Stimulated activated CD8-positive, alpha-beta memory T cell treated with anti-CD3 and anti-CD28 coated beads, Interleukin-2, amount 100 ng/mL, for 48 hours (primary cell): ENCODE results near the gene CTBP2.
"Not testable (repeated sequence)": the region's sequence is repeated elsewhere in the genome, so short reads cannot be mapped to it uniquely, and the experiment has no call there.

Source experiments
- DNase-seq, 2 donors: peaks; one replicate each; pipeline ENCODE4 v3.0.0-alpha.2; 2020; ENCODE audit warnings: low read depth in 2 of 2

The CTBP2 gene

DNA sequence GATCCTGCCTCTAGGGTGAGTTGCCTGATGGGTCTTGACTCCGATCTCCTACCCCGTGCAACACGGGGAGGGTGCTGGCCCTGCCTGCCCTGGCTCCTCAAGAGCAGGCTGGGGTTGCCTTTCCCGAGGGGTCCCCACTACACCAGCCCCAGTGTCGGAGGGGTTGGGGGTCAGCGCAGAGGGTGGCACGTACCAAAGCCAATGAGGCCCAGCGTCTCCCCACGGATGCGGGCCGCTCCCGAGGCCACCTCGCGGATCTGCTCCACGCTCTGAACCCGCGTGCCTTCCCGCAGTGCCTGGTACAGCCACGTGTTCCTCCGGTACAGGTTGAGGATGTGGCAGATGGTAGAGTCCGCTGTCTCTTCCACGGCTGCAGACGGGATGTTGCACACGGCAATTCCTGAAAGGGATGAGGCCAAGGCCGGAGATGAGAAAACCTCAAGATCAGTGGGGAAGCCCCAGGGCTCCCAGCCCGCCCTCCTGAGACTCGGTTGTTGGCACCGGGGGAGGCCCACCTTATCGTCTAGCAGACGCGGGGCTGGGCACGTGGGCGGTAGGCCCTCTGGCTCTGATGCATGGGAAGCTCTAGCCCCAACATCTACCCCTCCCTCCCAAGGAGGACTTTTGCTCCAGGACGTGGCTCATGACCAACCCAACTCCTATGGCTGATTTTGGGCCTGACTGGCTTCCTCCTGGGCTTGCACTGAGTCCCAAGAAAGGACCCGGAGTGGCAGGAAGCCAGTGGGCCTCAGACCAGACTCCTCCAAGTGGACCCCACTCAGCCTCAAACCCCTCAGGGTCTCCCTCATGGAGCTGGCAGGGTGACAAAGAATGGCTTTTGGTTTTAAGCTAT is 162.4 kb downstream of the CTBP2 start:
- no peak for DNase-seq

DNA sequence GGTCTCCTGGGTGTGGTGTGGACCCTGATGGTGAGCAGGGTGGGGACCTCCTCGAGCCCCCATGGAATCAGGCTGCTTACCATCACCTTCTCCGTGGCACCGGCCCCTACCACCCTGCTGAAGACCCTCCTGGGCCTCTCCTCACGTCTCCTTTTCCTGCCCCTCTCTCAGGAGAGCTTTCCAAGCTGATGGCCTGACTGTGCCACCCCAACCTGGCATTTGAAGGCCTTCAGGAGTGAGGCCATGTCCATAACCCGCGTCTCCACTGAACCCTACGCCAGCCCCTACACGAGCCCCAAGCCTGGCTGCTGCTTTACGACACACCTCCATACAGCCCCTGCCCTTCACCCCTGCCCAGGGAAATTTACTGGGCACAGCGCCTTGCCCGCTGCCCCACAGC is 163.1 kb downstream of the CTBP2 start:
- no peak for DNase-seq

DNA sequence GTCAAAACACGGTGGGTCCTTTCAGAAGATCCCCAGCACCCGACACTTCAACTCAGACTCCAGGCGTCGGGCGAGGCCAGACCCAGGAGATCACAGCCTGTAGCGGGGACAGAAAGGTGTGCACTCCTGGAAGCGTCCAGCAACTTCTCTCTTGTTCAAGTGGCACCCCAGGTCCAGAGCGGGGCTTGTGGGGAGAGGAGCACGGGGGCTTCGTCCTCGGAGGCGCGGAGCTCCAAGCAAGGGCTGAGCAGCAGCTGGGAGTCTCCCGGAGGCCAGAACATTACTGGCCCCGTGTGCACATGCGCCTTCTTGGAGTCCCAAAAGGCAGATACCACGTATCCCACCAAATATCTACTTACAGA is 163.5 kb downstream of the CTBP2 start:
- no peak for DNase-seq

DNA sequence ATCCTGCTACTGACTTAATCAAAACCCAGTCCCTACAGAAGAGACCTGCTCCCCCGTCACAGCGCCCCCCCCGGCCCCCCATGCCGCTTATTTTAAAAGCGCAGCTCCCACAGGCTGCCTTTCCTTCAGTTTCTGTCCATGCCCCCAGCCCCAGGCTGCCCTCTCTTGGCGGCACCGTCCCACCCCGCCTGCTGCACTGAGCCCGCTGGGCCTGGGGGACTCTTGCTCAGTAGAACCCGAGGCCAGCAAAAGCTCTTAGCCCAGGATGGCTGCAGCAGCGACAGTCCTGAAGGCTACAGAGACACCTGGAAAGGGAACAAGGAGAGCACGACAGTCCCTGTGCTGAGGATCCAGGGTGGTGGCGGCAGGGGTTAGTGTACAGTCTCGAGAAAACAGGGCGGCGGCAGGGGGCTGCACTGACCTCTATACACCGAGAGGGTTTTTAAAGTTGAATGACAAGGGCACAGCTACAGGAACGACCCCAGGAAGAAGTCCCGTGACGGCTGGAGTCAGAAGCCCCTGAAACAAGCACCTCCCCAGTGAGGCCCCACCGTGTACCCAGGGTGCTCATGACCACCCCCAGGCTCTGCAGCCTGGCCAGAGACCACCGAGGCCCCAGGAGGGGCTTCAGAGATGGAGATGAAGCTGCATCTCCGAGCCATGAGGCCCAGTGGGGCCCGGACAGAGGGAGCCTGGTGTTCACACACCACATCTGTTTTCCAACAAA is 164.1 kb downstream of the CTBP2 start:
- DNase-seq = no peak

DNA sequence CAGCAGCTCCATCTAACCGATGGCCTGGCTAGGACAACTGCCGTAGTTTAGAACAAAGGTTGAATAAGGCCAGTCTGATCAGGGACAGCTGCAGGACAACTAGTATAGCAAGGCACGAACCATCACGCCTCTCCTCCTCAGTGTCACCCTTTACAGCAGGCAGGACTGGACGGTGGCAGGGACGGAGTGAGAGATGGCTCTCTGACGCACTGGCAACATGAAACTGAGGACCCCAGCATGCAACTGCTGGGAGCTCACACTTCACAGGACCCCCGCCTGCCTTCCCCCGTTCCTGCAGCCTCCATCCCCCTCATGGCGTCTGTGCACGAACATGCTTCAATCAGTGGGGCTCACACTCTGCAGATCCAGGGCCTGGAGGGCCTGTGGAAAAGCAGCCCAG is 164.8 kb downstream of the CTBP2 start:
- DNase-seq = no peak

DNA sequence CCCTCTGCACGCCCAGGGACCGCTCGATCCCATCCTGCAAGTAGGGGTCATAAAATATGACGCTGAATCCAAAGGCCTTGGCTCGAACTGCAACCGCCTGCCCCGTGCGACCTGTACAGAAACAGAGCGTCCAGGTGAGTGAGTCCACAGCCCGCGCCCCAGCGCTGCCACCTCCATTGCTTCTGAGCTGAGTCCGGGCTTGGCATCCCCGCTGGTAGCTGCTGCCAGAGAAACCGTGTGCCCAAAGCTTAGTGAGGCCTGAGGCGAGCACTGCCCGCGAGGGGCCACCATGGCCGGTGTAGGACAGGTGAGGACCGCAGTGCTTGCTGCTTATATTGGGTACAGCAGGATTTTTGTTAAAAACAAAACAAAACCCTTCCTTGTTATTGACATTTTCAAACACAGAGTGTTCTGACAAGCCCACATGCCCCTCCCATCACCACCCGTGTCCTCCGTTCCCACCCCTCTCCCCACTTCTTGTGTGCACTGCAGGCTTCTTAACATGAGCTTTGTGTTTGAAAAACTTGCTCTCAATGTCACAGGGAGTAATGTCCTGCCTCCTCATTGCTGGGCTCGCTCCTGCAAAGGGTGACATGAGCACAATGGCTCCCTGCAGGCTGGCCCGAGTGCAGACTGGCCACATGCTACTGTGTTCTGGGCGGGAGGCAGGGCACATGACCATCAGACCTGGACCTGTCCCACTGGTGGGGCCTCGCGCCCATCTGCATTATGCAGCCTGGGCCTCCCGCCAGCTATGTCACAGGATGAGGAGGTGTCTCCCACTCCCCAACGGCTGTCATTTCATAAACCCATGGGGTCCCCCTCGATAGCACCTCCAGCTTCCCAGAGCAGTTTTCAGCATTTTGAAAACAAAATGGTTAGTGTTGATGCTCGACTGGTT is 165.5 kb downstream of the CTBP2 start:
- no peak for DNase-seq

DNA sequence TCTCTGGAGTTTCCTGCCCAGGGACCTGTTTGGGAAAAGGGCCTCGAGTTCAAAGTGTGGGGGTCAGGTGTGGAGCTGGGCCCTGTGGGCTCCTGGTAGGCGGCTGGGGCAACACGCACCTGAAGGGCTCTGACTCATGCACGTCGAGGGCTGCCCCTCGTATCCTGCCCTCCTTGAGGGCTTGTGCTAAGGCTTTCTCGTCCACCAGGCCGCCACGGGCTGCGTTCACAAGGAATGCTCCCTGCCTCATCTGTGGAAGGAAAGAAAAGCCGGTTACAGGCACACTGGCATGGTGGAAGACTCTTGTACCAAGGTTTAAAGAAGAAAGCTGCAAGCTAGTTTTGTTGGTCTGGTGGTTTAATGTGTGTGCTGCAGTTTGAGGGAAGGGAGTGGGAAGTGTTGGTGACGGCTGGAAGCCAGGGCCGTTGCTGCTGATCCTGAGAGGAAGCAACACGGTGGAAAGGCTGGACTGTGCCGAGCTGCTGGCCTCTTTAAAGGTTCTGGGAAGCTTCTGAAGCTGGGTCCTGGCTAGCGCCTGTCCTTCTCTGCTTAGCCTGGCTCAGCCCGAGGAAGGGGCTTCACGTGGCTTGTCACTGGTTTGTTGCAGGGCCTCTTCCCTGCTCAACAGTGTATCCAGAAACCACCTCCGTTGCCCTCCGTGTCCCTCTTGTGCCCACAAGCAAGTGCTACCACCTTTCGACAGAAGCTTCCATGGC is 166.5 kb downstream of the CTBP2 start:
- DNase-seq = no peak

DNA sequence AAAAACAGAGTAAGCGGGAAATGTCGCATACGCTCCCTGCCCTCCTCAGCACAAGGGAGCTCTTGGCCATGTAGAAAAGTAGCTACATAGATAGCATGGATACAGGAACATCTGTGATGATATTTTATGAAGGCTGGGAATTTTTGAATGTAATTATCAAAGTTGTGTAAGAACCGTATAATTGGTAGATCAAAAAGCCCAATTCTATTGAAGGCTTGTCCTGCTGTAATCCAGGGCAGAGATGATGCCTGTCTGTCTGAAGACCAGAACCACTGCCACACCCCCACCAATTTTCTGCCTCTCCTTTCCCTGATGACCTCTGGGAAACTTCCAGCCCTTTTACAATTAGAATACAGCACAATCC is 167.0 kb downstream of the CTBP2 start:
- no peak for DNase-seq

DNA sequence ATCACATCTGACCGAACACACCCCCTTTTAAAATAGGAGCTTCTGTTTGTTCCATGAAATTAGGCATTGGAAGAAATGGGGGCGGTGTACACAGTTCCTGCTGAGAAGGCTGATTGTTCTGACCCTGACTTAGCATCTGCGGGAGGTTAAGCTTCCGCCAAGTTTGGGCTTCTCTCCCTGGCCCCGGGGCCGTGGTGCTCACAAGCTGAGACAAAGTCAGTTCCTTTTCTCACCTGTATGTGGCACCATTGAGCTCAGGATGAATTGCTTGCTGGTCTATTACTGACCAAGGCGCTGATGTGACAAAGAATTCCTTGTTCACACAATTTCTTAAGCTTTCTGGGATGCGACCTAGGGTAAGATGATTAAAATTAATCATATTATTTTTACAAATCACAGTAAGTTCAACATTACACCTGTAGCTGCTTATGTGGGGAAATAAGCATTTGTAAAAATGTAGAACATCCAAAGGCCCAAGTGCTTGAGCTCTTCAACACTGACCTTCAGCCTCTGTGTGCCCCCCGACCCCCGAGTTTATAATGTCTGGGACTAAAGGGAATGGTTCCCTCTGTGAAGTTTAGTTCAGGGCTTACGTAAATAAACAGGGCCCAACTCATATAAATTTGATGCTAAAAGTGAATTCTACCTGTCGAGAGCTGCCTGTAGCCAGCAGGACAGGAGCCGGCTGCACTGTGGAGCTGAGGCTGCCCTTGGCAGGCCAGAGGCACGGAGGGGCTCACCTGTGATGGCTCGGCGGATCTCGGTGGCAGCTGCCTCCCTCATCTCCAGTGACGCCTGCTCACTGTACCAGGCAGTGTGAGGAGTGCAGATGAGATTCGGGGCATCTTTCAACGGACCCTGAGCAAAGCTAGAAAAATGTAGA is 167.7 kb downstream of the CTBP2 start:
- no peak for DNase-seq

DNA sequence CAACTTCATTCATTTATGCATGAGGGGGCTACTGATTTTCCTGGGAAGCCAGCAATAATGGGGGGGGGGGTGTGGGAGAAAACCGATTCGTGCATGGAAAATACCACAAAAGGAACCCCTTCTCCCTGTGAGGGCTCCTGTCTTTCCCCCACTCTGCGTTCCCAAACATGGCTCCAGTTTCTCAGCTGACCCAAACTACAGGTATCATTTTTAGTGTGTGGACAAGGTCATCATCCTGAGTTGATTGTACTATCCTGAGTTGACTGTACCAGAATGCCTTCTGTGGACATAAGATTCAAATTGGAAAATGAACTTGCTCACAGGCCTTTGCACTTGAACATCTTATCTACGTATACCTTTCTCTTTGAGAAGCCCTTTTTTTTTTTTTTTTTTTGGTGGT is 168.5 kb downstream of the CTBP2 start:
- no peak for DNase-seq

DNA sequence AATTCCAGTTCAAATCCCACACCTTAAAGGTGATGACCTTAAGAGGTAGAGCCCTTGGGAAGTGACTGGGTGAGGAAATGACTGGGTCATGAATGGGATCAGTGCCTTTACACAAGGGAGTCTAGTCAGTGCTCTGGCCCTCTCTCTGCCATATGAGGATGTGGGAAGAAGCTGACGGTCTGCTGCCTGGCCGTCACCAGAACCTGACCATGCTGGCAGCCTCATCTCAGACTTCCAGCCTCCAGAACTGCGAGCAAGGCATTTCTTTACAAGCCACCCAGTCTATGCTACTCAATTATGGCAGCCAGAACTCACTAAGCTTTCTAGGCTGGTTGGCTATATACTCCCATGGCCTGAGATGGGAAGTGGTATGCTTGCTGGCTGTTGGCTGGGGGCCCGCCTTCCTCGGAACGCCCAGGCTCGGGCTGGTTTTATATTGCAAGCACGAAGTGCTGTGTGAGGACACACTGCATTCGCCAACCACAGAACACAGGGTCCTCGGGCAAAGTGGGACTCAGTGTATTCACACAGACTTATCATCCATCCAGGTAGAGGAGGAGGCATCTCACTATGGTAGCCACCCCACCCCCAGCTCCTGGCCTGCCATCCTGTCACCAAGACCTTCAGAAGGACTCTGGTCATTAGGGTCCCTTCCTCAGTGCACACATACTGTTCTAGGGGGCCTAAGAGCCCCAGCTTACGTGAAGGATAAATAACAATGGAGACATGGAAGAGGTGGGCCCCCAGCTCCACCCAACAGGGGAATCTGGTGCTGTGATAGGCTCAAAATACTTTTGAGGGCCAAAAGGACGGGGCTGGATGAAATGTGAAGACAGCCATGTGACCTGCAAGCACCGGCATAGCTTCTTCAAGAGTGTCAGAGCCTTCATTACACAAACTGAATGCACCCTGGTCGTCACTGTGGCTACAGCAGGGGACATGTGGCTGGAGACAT is 169.4 kb downstream of the CTBP2 start:
- DNase-seq = no peak

DNA sequence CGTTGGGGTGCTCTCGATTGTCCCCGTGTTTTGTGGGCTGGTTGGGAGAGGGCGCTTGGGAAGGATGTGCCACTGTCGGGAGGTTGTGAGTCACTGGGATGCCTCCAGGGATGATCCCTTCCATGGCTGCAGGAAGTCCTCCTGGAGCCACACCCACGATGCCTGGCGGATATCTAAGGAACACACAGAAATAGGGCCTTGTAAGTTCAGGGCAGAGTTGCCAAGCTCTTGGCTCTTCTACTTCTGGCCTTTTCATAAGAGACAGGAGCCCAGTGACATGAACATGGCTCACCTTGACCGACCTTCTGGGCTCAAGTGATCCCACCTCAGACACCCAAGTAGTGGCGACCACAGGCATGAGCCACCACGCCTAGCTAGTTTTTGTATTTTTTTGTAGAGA is 170.8 kb downstream of the CTBP2 start:
- no peak for DNase-seq

DNA sequence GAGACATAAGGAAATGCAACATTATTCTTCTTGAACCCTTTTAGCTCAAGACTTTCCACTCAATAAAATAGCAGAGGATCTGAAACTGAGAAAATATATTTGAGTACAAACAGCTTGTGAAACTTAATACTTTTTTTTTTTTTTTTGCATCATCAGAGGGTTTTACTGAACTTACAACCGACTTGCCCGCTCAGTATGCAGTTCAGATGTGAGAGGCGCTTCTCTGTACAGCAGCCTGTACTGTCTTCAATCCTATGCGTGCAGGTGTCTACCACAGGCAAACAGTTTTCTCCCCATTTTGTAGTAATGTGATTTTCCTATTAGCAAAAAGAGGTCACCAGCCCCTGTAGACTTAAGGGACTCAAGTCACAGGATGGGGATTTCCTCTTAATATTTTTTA is 171.6 kb downstream of the CTBP2 start:
- not testable (repeated sequence) for DNase-seq

DNA sequence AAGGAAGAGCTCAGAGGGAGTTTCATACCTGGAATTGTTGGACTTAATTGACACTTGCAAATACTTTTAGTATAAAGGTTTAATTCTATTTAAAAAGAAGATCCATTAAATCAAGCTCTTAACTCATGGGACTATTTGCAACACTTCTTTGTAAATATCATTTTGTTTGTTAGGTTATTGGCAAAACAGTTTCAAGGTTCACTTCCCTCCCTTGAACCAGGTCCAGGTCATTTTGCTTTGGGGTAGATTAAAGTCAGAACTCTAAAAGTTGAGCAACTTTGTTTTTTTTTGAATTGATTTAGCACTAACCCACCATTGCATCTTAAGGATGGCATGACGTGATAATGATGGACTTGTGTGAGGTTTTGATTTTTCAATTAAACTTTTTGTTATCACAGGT is 172.6 kb downstream of the CTBP2 start:
- no peak for DNase-seq

DNA sequence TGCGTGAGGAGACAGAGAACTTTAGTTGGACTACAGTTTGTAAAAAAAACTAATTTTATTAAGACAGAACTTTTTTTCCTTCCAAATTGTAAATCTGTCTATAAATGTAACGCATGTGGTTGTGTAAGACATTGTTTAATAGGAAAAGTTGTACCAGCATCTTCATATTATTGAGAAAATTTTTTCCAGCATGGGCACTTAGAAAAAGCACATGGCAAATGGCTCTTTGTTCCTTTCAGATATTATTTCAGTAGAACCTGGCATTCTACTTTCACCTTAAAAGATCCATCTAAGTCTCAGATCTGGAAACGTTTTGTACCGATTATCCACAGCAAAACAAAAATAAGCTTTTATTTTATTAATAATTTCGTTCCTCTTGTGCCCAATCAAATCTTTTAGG is 175.2 kb downstream of the CTBP2 start:
- DNase-seq = no peak

DNA sequence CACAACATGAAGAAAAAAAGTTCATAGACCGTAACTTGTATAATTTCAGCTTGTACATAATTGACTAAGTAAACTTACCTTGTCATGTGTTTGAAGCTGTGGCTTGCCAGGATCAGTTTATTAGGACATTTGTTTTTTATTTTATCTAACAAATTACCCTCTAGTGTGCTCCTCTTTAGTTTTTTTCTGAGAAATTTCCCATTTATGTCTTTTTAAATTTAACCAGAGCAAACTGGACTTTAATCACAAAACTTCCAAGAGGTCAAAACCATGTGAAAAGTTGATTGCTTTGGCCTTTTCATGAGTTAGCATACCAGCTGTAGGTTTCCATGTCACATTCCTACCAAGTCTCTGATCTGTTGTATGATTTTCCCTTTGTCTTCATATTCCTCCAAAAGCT is 176.0 kb downstream of the CTBP2 start:
- DNase-seq = no peak

DNA sequence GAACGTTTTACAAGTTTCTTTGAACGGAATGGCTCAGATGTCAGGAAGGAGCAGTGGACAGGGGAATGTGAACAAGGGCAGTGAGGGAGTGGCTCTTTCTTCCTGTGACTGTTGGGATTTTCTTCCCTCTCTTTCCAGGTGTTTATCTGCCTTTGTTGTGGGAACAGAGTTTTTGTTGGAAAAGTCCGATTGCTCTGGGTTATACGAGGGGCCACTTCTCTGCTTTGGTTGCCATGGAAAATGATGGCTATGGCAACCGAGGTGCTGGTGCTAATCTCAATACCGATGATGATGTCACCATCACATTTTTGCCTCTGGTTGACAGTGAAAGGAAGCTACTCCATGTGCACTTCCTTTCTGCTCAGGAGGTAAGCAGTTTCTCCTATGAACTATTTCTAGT is 177.0 kb downstream of the CTBP2 start:
- no peak for DNase-seq

DNA sequence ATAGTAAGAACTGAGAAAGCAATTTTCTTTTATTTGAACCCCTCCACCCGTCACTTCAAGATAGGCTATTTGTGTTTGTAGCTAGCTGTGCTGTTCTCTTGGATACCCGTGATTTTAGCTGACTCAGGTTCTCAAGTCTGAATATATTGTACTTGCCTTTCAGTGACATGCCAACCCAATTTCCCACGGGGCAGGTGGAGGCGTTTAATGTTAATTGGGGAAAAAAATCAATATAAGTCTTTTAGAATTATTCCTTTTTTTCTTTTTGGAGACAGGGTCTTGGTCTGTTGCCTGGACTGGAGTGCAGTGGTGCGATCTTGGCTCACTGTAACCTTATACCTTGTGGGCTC is 182.0 kb downstream of the CTBP2 start:
- DNase-seq = no peak

DNA sequence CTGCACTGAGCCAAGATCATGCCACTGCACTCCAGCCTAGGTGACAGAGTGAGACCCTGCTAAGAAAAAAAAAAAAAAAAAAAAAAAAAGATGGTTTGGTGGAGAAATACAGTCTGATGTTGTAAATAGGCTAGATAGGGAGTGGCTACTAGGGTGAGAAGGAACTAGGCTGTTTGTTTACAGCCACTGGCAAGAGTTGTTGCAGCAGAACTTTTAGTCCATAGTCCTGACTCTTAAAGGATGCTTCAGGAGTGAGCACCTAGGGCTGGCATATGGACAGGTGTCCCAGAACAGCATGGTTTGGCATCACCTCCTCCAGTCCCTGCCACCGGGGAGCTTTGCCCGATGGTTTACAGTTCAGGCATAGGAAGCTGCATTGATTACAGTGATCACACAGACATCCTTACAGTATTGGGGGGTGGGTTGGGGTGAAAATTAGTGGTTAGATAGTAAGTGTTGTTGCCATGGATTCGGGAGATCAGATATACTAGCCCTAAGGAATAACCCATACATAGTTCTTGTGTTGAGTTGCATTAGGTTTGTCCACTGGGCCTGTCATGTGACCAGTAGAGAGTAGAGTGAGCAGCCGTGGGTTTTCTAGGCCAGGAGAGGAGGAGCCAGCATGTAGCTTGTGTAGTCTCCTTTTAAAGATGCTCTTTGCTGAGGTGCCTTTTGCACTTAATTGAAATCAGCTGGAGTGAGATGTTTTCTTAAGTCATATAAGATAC is 182.6 kb downstream of the CTBP2 start:
- DNase-seq = no peak
